ENCODE data around the gene CCDC187. TPM values are rescaled to one million over a fixed set of nuclear protein-coding genes. Genes with fewer than 3 reads are reported as not detected.
A peak's percentile ranks its signal among the peaks of the same experiment; 100 is the strongest.

CCDC187 gene
- polyA plus RNA-seq, 1 donor, result 2.2 TPM

DNA sequence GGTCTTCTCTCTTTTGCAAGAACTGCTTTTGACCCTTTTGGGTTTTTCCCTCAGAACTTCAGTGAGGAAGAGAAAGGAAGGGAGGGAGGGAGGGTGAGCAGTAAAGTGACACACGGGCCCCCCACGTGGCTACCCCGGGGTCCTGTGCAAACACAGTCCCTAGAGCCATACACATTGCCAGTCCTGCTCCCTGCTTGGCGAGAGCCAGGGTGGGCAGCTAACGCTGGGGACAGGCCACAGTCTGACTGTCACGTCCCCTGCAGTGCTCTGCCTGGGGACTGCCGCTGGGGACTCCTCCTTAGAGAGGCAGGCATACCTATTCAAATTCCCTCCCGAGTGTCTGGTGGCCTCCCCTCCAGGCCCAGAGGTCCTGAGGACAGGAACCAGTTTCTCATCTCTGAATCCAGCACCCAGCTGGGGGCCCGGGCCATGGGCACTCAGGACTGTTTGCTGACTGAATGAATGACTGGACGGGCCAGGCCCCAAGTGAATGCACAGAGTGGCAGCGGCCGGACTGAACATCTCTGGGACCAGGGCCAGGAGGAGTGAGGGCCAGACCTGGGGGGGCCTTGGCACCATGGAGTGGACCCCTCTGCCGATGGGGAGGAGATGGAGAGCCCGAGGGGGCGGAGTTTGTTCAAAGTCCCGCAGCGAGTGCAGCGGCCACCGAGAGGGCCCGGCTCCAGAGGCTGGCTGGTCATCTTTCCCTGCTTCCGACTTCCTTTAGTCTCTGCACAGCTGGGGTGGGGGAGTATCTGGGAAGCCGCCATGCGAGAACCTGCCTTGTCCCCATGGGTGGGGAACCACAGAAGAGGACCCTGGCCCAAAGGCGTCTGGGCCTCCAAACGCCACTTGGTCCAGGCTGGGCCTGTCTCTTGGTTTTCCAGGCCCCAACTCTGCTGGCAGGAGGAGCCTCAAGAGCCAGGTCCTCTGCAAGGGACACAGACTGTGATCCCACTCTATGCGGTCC is 5.8 kb downstream of the CCDC187 start:
- DNase-seq, result no peak

DNA sequence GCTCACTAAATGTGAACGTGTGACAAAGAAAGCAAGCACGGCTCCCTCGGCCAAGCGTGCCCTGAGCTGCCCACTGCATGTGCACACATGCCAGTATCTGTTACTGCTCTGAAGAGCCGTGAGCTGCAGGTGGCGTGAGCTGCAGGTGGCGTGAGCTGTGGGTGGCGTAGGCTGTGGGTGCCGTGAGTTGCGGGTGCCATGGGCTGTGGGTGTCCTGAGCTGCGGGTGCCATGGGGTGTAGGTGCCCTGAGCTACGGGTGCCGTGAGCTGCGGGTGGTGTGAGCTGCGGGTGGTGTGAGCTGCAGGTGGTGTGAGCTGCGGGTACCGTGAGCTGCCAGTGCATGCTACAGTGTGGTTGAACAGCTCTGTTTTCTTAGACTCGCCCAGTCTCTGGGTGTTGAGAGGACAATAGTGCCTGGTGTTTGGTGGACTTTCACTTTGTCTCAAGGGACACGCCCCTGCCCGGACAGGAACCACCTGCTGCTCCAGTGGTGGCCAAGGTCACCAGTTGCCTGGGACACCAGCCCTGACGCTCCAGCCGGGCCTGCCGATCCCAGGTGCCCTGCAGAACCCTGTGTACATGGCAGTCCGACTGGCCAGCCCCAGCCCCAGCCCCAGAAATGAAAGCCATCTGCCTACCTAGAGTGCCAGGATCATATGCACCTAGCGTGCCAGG is 6.7 kb downstream of the CCDC187 start:
- DNase-seq, result no peak

DNA sequence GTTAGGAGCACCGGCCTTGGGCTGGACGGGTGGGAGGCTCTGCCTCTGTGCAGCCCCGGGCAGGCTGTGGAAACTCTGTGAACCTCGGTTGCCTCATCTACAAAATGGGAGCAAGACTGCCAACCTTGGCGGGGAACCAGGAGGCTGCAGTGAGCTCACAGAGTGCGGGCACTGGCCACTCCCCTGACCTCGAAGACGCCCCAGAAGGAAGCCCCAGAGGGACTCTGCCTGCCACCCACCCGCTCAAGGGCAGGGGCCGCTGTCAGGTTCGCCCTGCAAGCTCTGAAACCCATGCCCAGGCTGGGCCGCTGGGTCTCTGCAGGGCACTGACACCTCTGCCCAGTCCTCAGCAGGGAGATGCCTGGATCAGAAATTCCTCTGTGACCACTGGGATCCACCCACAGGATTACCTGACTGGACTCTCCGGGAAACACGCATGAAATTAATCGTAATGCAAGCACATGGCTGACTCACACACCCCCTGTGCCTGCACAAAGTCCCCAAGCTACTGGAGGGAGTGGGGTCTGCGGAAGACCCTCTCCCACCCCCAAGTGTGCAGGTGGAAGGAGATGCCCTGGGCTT is 7.4 kb downstream of the CCDC187 start:
- no peak for DNase-seq

DNA sequence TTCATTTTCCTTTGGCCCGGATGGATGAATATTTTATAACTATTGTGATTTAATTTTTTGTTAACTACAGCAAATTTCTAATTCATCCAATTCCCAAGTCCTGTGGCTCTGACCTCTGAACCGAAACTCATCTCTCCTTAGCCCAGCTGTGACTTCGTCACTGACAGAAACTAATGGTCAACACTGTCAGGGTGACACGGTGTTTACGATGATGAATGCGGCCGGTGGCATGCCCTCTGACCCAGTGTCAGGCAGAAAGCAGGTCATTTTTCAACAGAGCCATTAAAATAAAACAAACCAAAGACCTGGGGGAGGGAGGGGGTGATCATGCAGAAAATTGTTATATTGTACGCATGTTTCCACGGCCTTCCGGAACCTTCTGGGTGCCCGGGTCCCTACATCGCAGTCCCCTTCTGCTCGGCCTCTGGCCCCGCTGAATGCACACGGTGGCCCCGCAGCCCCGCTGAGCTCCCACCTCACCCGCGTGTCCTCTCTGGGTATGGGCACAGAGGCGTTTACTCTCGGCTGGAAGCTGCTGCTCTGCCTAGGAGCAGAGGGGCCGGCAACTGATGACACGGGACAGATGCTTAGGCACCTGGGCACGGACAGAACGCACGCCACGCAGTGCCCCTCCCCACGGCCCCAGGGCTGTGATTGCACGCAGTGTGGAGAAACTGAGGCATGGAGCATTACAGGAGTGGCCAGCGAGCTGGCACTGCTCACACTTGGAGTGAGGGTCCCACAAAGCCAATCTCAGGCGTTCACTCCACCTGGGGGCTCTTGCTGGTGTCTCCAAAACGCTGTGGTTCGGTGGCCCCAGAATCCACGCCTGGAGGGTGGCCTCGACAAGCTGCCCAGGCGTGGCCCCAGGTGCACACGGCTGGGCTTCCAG is 8.1 kb downstream of the CCDC187 start:
- peak; percentile 50 for DNase-seq

GRCh38 chr9:136295055-136295454 is 8.8 kb downstream of the CCDC187 start:
- no peak for DNase-seq

- DNase-seq, result no peak
These were observed 9.5 kb downstream of the CCDC187 start for GRCh38 chr9:136294437-136294836.

- DNase-seq, result no peak
These were observed 10.3 kb downstream of the CCDC187 start for GRCh38 chr9:136293476-136294077.

DNA sequence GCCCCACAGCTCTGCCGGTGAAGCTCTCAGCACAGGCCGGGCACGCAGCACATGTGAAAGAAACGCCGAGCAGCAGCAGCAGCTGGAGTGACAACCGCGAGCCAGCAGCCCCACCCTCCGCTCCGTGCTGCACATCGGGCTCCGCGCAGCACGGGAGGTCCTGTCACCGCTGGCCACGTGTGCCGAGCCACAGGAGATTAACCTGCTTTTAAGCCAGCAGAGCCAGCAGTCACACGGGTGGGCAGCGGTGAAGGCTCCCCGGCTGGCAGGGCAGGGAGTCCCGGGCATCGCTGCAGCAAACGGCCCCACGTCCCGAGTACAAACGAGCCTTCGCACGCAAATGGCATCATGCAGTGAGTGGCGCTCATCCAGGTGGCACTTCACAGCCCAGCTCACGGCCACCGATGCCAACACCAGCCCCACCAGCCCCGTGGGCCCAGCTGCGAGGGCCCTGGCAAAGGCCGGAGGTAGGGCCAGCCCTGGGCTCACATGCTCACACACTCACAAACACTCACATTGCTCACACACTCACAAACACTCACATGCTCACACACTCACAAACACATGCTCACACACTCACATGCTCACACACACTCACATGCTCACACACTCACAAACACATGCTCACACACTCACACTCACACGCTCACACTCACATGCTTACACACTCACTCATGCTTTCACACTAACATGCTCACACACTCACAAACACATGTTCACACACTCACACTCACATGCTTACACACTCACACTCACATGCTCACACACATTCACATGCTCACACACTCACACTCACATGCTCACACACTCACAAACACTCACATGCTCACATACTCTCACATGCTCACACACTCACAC is 11.1 kb downstream of the CCDC187 start:
- no peak for DNase-seq

GRCh38 chr9:136292026-136292538 is 11.8 kb downstream of the CCDC187 start:
- DNase-seq, result no peak

DNA sequence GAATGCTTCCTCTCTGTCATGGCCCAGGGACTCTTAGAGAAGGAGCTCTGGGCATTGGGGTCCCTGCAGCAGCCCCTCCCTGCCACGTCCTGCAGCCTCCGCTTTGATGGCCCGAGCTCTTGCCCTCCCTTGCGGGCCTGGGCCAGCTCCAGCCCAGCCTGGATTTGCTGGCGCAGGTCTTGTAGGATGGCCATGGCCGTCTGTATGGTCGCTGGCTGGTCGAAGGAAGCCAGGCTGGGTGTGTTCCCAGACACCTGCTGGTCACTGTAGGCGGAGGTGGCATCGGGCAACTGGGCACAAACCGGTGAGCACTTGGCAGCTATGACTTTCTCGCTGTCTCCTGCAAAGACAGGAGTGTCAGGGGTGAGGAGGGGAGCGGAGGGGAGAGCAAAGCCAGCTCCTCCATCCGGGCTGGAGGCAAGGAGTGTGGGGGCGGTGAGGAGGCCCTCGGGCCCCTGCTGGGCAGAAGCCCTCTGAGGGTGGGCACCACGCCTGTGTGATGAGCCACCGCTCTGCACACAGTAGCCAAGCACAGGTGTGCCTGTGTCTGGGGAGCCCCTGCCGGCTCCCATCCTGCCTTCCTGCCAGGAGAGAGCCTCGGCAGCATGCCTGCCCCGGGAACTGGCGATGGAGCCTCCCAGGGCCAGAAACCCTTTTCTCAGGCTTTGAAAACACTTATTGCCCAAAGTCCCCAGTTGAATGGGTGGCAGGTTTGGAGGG is 12.4 kb downstream of the CCDC187 start:
- DNase-seq, result no peak

- no peak for DNase-seq
These were observed 13.3 kb downstream of the CCDC187 start for GRCh38 chr9:136290508-136291000.

GRCh38 chr9:136289651-136290507 is 14.0 kb downstream of the CCDC187 start:
- no peak for DNase-seq

GRCh38 chr9:136287960-136288753 is 15.7 kb downstream of the CCDC187 start:
- no peak for DNase-seq

DNA sequence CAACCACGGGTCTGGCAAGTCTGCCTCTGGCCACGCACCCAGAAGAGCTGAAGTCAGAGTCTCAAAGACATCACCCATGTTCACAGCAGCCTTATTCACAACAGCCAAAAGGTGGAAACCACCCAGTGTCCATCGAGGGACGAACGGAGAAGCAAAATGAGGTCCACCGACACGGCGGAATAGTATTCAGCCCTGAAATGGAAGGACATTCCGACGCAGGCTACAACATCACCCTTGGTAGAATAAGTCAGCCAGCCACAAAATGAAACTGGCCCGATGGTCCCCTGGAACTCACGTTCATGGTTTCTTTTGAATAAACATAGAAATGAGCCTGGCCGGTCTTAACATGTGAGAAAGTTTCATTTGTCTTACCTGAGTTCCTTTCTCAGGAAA is 16.9 kb downstream of the CCDC187 start:
- no peak for DNase-seq

GRCh38 chr9:136286359-136286986 is 17.4 kb downstream of the CCDC187 start:
- DNase-seq, result no peak

- no peak for DNase-seq
These were observed 18.2 kb downstream of the CCDC187 start for GRCh38 chr9:136285501-136286358.

Measured in left kidney (tissue), 2 donors.